ENCODE measurements around the gene TXLNG. TPM values are rescaled to one million over a fixed set of nuclear protein-coding genes. Genes with fewer than 3 reads are reported as not detected.

Gene TXLNG
- 4.5 and 7.6 TPM in 2 replicates for total RNA-seq

GRCh38 chrX:16786139-16786790, at the start of gene TXLNG:
Gene TXLNG (plus strand): TSS chrX:16786466. CDS start chrX:16786488, 22 bp downstream.

GRCh38 chrX:16870095-16870861, 84.0 kb downstream of the TXLNG start, which contains the start of gene RBBP7:
Gene RBBP7 (minus strand): TSS chrX:16870362. CDS start chrX:16870053, 309 bp downstream.

Other genes starting within 250 kb of the TXLNG start
- not detected in 2 replicates for gene S100G, start 136.3 kb upstream of the TXLNG start, total RNA-seq
- 13.9 and 18.3 TPM in 2 replicates for gene CTPS2, start 73.8 kb upstream of the TXLNG start, total RNA-seq
- gene SYAP1, start 66.9 kb upstream of the TXLNG start, total RNA-seq: 28.0 and 44.4 TPM in 2 replicates
- 113 and 121 TPM in 2 replicates for gene RBBP7, start 83.9 kb downstream of the TXLNG start, total RNA-seq
- gene REPS2, start 160.2 kb downstream of the TXLNG start, total RNA-seq: 1.7 and 1.8 TPM in 2 replicates